Body of pancreas (tissue), 4 donors: ENCODE results near the gene FTH1.

Source experiments
- CTCF ChIP-seq, 7 experiments: fragments of 450-650 bp in 4 of 7; fragments of 200-600 bp in 3 of 7; sonication (generic) in 3 of 7; IDR thresholded peaks; one replicate each; pipeline ENCODE4 v1.5.1; 2016 to 2019; ENCODE audit warnings: antibody characterized with exemption in 7 of 7
- POLR2A ChIP-seq, 3 donors: fragments of 450-650 bp; IDR thresholded peaks; one replicate each; pipeline ENCODE4 v1.6.1; 2016; ENCODE audit warnings: antibody characterized with exemption in 3 of 3, mild to moderate bottlenecking in 2 of 3

- TF ChIP-seq POLR2A (IDR thresholded peaks at IDR 0.05) (no peak), CTCF (IDR thresholded peaks at IDR 0.05) (no peak)
Measured at GRCh38 chr11:61935861-61936260, 31.6 kb downstream of the FTH1 start.
